B cell (primary cell): ENCODE results near the gene GPATCH8. TPM values are rescaled to one million over a fixed set of nuclear protein-coding genes. Genes with fewer than 3 reads are reported as not detected.

Experiments used
- ATAC-seq: fragments of 200-7000 bp; cut with Tn5 transposase; one replicate; pipeline ENCODE4 v1.10.0; 2021; ENCODE audit warnings: low read depth, mild to moderate bottlenecking, moderate number of reproducible peaks, moderate library complexity
- CTCF ChIA-PET: fragments of 350-600 bp; sonication (Branson Sonifier 250); formaldehyde crosslinking; loops from one replicate; lab custom pipeline; 2021; ENCODE audit warnings: antibody characterized with exemption, inconsistent platforms; lab: Charles Lee
- POLR2A ChIA-PET: fragments of 350-600 bp; sonication (Branson Sonifier 250); formaldehyde crosslinking; loops from one replicate; lab custom pipeline; 2021; ENCODE audit warnings: antibody characterized with exemption; lab: Charles Lee
- DNase-seq: peaks from one replicate; pipeline ENCODE4 v3.0.0; 2013
- H2AFZ ChIP-seq: 2 replicates; pipeline ENCODE4 v1.6.1; 2012; ENCODE audit warnings: mild to moderate bottlenecking, low read depth, low read length; ENCODE audit not compliant: insufficient read depth, poor library complexity, severe bottlenecking
- H3K27ac ChIP-seq, 2 donors: 1 replicate in 1 of 2; 2 replicates in 1 of 2; pipeline ENCODE4 v1.5.1; 2012 to 2013; ENCODE audit warnings: low read length in 2 of 2, mild to moderate bottlenecking in 2 of 2, moderate library complexity in 1 of 2
- H3K27me3 ChIP-seq, 4 experiments: fragments of 200-600 bp in 1 of 4; sonication (generic) in 1 of 4; replicated peaks in 1 of 4; 1 replicate in 2 of 4; 2 replicates in 2 of 4; pipeline versions ENCODE4 v1.6.1 to v1.7.0; 2013 to 2016; ENCODE audit warnings: low read length in 3 of 4, mild to moderate bottlenecking in 2 of 4, mixed read lengths in 1 of 4, moderate library complexity in 1 of 4; ENCODE audit not compliant: insufficient read depth in 4 of 4, control insufficient read depth in 3 of 4; ENCODE audit errors: control extremely low read depth in 1 of 4
- H3K36me3 ChIP-seq, 2 experiments: replicated peaks in 1 of 2; 1 replicate in 1 of 2; 2 replicates in 1 of 2; pipeline versions ENCODE4 v1.6.1 to v1.7.1; 2013; ENCODE audit warnings: low read length in 1 of 2; ENCODE audit not compliant: insufficient read depth in 2 of 2, control insufficient read depth in 1 of 2; ENCODE audit errors: control extremely low read depth in 1 of 2, extremely low read depth in 1 of 2
- H3K4me1 ChIP-seq, 2 donors: fragments of 200-600 bp in 1 of 2; sonication (generic) in 1 of 2; 1 replicate in 1 of 2; 2 replicates in 1 of 2; pipeline versions ENCODE4 v1.5.1 to v1.6.1; 2013 to 2017; ENCODE audit warnings: low read length in 2 of 2; ENCODE audit not compliant: control insufficient read depth in 2 of 2, insufficient read depth in 2 of 2
- H3K4me2 ChIP-seq: replicated peaks from 2 replicates; pipeline ENCODE3; 2012; ENCODE audit warnings: mild to moderate bottlenecking, low read depth, low read length; ENCODE audit not compliant: poor library complexity, severe bottlenecking
- H3K4me3 ChIP-seq, 5 experiments: fragments of 200-600 bp in 1 of 5; sonication (generic) in 1 of 5; 1 replicate in 3 of 5; 2 replicates in 2 of 5; pipeline versions ENCODE4 v1.5.1 to v1.7.0; 2011 to 2016; ENCODE audit warnings: low read length in 4 of 5, mild to moderate bottlenecking in 4 of 5, low read depth in 2 of 5, control low read depth in 1 of 5, moderate library complexity in 1 of 5; ENCODE audit not compliant: insufficient read depth in 1 of 5; ENCODE audit errors: control extremely low read depth in 1 of 5, extremely low read depth in 1 of 5
- H3K79me2 ChIP-seq: fragments of 200-600 bp; sonication (generic); one replicate; pipeline ENCODE4 v1.6.0; 2016; ENCODE audit warnings: low read length; ENCODE audit not compliant: control insufficient read depth, insufficient read depth
- H3K9ac ChIP-seq: fragments of 200-600 bp; sonication (generic); 2 replicates; pipeline ENCODE4 v1.6.1; 2017; ENCODE audit warnings: mild to moderate bottlenecking, low read length, moderate library complexity
- H3K9me3 ChIP-seq, 3 donors: one replicate each; pipeline versions ENCODE4 v1.6.1 to v1.7.1; 2013; ENCODE audit warnings: low read length in 2 of 3; ENCODE audit not compliant: control insufficient read depth in 2 of 3, insufficient read depth in 1 of 3; ENCODE audit errors: control extremely low read depth in 1 of 3
- H4K20me1 ChIP-seq: 2 replicates; pipeline ENCODE4 v1.6.0; 2012; ENCODE audit warnings: mild to moderate bottlenecking, low read length; ENCODE audit not compliant: insufficient read depth, control insufficient read depth, poor library complexity, severe bottlenecking
- H3K27ac Mint-ChIP-seq: one replicate; pipeline ENCODE4 v1.8.0; 2021; ENCODE audit warnings: mixed read lengths
- H3K27me3 Mint-ChIP-seq: one replicate; pipeline ENCODE4 v1.8.0; 2021; ENCODE audit warnings: mixed read lengths
- H3K4me1 Mint-ChIP-seq: one replicate; pipeline ENCODE4 v1.8.0; 2021; ENCODE audit warnings: mixed read lengths
- H3K4me3 Mint-ChIP-seq: one replicate; pipeline ENCODE4 v1.8.0; 2021; ENCODE audit warnings: mixed read lengths
- H3K9me3 Mint-ChIP-seq: one replicate; pipeline ENCODE4 v1.8.0; 2022; ENCODE audit warnings: mixed read lengths; ENCODE audit not compliant: insufficient read depth
- CTCF ChIP-seq: fragments of 200-600 bp; IDR thresholded peaks from one replicate; pipeline ENCODE4 v1.8.0; 2022; ENCODE audit warnings: antibody characterized with exemption, mild to moderate bottlenecking
- EZH2 ChIP-seq: IDR thresholded peaks from 2 replicates; pipeline ENCODE4 v1.6.1; 2012; ENCODE audit warnings: borderline replicate concordance, low read depth, mild to moderate bottlenecking, moderate library complexity, low read length; ENCODE audit not compliant: insufficient read depth, poor library complexity, severe bottlenecking
- whole genome bisulfite sequencing: methylation state at CpG from one replicate; pipeline ENCODE4 v1.1.5; 2013; ENCODE audit warnings: missing lambda C conversion rate; ENCODE audit not compliant: insufficient coverage; 5-methylcytosine and 5-hydroxymethylcytosine counted together
- intact Hi-C: fragments of 100-400 bp; cut with micrococcal nuclease; formaldehyde crosslinking; loops from one replicate; pipeline ENCODE4 v1.10.0; 2022
- polyA plus RNA-seq: library from polyadenylated mRNA; depleted of rRNA; stranded (reverse); fragments of >200 nt; gene quantifications from 2 replicates; pipeline ENCODE4 v1.2.3, GENCODE V29; 2012
- total RNA-seq, 2 donors: library from RNA; stranded (reverse); fragments of 120-200 nt in 1 of 2; gene quantifications; 1 replicate in 1 of 2; 2 replicates in 1 of 2; pipeline versions ENCODE4 v1.2.3 to v1.2.4, GENCODE V29; 2013 to 2022

GPATCH8 gene
- total and polyA plus RNA-seq, 2 donors (not counting 1 experiment from before 2014, with no cell fraction given): 28.3 to 83.4 TPM

GRCh38 chr17:44356241-44356640 lies 147.0 kb downstream of the GPATCH8 start:
- peaks cover 16% of the 10 kb centered on the region for H4K20me1 ChIP-seq
- H3K27me3 Mint-ChIP-seq: peaks cover 4% of the 10 kb centered on the region

More at GRCh38 chr17:44356241-44356640, 147.0 kb downstream of the GPATCH8 start:
- Histone ChIP-seq H3K27me3 (no peaks in the 10 kb centered on the region), H3K4me3 (no peak overlapping the region), H3K9ac (no peak overlapping the region), H2AFZ (no peak overlapping the region), H3K27ac (no peak overlapping the region), H3K4me2 (no peak overlapping the region), H3K9me3 (no peaks in the 10 kb centered on the region), H3K36me3 (peaks cover 0 to 19% of the 10 kb centered on the region in 2 experiments), H3K79me2 (no peaks in the 10 kb centered on the region), H3K4me1 (peaks cover 4 to 8% of the 10 kb centered on the region in 2 donors)
- H3K4me1 Mint-ChIP-seq: peaks cover 13% of the 10 kb centered on the region
- no peak for ATAC-seq
- no peak for DNase-seq
- WGBS: 88% methylated on average over 10 of the region's 11 CpGs
- ChIA-PET POLR2A (interaction anchor here (0.7 kb wide), 2 partner anchors 9 to 245 kb away, joined by 3 to 4 read pairs; no protein-coding TSS in a partner anchor), CTCF (interaction anchor here (0.6 to 10.1 kb wide), 5 partner anchors 11 to 146 kb away, joined by 3 to 117 read pairs (median 16); partner anchors contain the start of gene SLC25A39)
- TF ChIP-seq EZH2 (no peak), CTCF (no peak)
- no peak overlapping the region for H3K4me3 Mint-ChIP-seq
- H3K9me3 Mint-ChIP-seq: no peaks in the 10 kb centered on the region
- intact Hi-C loops: no loop called here
- H3K27ac Mint-ChIP-seq: no peak overlapping the region
